HG02610 (cell line): ENCODE results near the gene PRKG1.
A peak's percentile ranks its signal among the peaks of the same experiment; 100 is the strongest.

ENCODE experiments used
- ATAC-seq: cut with Tn5 transposase; IDR thresholded peaks from one replicate; pipeline ENCODE4 v1.9.1; 2021; ENCODE audit warnings: mild to moderate bottlenecking, moderate library complexity; ENCODE audit not compliant: unreplicated experiment

The PRKG1 gene

GRCh38 chr10:51951601-51952000 lies 877.3 kb downstream of the PRKG1 start:
- ATAC-seq = no peak

- no peak for ATAC-seq
These were observed 877.8 kb downstream of the PRKG1 start for GRCh38 chr10:51952056-51952455.

- no peak for ATAC-seq
These were observed 881.4 kb downstream of the PRKG1 start for GRCh38 chr10:51955696-51956095.

GRCh38 chr10:51956822-51957221 lies 882.5 kb downstream of the PRKG1 start:
- no peak for ATAC-seq

- ATAC-seq = no peak
These were observed 886.2 kb downstream of the PRKG1 start for GRCh38 chr10:51960494-51960895.

- ATAC-seq = no peak
These were observed 887.1 kb downstream of the PRKG1 start for GRCh38 chr10:51961401-51961800.

GRCh38 chr10:51964630-51965029 lies 890.3 kb downstream of the PRKG1 start:
- no peak for ATAC-seq

- no peak for ATAC-seq
These were observed 891.2 kb downstream of the PRKG1 start for GRCh38 chr10:51965451-51965850.

- ATAC-seq = no peak
These were observed 898.6 kb downstream of the PRKG1 start for GRCh38 chr10:51972733-51973346.

GRCh38 chr10:51980752-51981151 lies 906.5 kb downstream of the PRKG1 start:
- ATAC-seq = no peak

- no peak for ATAC-seq
These were observed 907.4 kb downstream of the PRKG1 start for GRCh38 chr10:51981731-51982130.

- ATAC-seq = no peak
These were observed 909.2 kb downstream of the PRKG1 start for GRCh38 chr10:51983481-51983880.

- ATAC-seq = no peak
These were observed 911.0 kb downstream of the PRKG1 start for GRCh38 chr10:51985336-51985735.

- ATAC-seq = no peak
These were observed 912.2 kb downstream of the PRKG1 start for GRCh38 chr10:51986516-51986915.

- no peak for ATAC-seq
These were observed 919.2 kb downstream of the PRKG1 start for GRCh38 chr10:51993475-51993874.

GRCh38 chr10:51999096-51999495 lies 924.8 kb downstream of the PRKG1 start:
- ATAC-seq = no peak

- ATAC-seq = peak; percentile 54
These were observed 930.2 kb downstream of the PRKG1 start for GRCh38 chr10:52004342-52004949.

GRCh38 chr10:52007091-52007490 lies 932.8 kb downstream of the PRKG1 start:
- ATAC-seq = no peak

- ATAC-seq = no peak
These were observed 936.8 kb downstream of the PRKG1 start for GRCh38 chr10:52011118-52011517.

GRCh38 chr10:52019077-52019555 lies 944.8 kb downstream of the PRKG1 start:
- ATAC-seq = no peak

GRCh38 chr10:52019656-52020055 lies 945.4 kb downstream of the PRKG1 start:
- no peak for ATAC-seq

- no peak for ATAC-seq
These were observed 945.9 kb downstream of the PRKG1 start for GRCh38 chr10:52020173-52020572.

GRCh38 chr10:52020702-52021101 lies 946.4 kb downstream of the PRKG1 start:
- no peak for ATAC-seq
